ENCODE data around the gene TMX3.

GRCh38 chr18:68640861-68641260 is 74.0 kb downstream of the TMX3 start:
- TF ChIP-seq, protein P1, sequence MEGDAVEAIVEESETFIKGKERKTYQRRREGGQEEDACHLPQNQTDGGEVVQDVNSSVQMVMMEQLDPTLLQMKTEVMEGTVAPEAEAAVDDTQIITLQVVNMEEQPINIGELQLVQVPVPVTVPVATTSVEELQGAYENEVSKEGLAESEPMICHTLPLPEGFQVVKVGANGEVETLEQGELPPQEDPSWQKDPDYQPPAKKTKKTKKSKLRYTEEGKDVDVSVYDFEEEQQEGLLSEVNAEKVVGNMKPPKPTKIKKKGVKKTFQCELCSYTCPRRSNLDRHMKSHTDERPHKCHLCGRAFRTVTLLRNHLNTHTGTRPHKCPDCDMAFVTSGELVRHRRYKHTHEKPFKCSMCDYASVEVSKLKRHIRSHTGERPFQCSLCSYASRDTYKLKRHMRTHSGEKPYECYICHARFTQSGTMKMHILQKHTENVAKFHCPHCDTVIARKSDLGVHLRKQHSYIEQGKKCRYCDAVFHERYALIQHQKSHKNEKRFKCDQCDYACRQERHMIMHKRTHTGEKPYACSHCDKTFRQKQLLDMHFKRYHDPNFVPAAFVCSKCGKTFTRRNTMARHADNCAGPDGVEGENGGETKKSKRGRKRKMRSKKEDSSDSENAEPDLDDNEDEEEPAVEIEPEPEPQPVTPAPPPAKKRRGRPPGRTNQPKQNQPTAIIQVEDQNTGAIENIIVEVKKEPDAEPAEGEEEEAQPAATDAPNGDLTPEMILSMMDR (IDR thresholded peaks at IDR 0.05): no peak
- no peak for TF ChIP-seq EZH2 (IDR thresholded peaks at IDR 0.05; ENCODE audit: borderline replicate concordance, insufficient read depth, low read depth, low read length, poor library complexity, severe bottlenecking)

Measured in B cell (primary cell).